ENCODE results near the gene PPT2. TPM values are rescaled to one million over a fixed set of nuclear protein-coding genes. Genes with fewer than 3 reads are reported as not detected.

The PPT2 gene
- total RNA-seq, 4 donors from 2014 or later = 42.8 to 183 (median 72.2) TPM

DNA sequence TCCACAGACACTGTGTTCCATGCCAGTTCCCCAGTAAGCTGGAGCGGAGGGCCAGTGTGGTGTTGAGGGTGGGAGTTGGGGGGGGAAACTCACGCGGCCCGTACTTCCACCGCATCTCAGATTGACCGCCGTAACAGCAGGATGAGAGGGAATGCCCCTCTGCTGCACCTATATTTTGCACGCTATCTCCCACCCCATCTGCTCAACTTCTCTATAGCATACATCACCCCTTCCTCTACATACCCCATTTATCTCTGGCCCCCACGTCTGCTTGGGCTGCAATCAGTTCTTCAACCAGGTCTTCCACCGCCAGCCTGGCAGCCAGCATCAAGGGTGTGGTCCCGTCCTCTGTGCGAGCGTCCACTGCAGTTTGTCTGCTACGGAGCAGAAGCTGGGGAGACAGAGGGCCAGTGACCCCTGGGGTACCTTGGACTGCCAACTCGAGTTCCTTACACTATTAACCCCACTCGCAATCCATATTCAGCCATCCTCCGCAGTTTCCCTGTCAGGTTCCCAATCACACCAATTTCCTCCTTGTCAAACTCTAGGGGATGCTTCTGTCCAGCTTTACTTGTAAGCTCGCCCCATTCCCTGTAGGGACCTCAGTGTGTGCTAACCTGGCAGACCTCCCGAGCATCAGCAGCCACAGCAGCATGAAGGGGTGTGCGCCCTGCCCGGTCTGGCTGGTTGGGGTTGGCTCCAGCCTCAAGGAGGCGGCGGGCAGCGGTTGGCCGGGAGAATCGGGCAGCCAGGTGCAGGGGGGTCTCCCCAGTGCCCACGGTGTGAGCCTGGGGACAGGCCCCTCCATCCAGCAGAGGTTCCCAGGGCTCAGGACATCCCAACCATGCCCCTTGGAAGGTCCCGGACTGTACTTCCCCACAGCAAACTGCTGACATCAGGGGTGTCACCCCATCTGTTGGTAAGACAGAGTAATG lies 43.0 kb downstream of the PPT2 start:
- Histone ChIP-seq H3K9me3 (no peaks in the 10 kb centered on the region), H3K4me1 (peaks cover 38% of the 10 kb centered on the region), H3K27ac (peak overlapping the region; percentile 99), H3K27me3 (no peaks in the 10 kb centered on the region), H3K36me3 (no peaks in the 10 kb centered on the region), H3K4me3 (peak overlapping the region; percentile 88)
- DNase-seq (ENCODE audit: low spot score in 2 of 2) = no peak
- 33% methylated on average over 22 of the region's 28 CpGs for WGBS
- TF ChIP-seq, protein P1, sequence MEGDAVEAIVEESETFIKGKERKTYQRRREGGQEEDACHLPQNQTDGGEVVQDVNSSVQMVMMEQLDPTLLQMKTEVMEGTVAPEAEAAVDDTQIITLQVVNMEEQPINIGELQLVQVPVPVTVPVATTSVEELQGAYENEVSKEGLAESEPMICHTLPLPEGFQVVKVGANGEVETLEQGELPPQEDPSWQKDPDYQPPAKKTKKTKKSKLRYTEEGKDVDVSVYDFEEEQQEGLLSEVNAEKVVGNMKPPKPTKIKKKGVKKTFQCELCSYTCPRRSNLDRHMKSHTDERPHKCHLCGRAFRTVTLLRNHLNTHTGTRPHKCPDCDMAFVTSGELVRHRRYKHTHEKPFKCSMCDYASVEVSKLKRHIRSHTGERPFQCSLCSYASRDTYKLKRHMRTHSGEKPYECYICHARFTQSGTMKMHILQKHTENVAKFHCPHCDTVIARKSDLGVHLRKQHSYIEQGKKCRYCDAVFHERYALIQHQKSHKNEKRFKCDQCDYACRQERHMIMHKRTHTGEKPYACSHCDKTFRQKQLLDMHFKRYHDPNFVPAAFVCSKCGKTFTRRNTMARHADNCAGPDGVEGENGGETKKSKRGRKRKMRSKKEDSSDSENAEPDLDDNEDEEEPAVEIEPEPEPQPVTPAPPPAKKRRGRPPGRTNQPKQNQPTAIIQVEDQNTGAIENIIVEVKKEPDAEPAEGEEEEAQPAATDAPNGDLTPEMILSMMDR (IDR thresholded peaks at IDR 0.05) = no peak
- TF ChIP-seq POLR2A (IDR thresholded peaks at IDR 0.05) (peak in 1 of 2 donors; percentile 7), POLR2AphosphoS5 (IDR thresholded peaks at IDR 0.05) (no peak), EP300 (IDR thresholded peaks at IDR 0.05) (no peak)

DNA sequence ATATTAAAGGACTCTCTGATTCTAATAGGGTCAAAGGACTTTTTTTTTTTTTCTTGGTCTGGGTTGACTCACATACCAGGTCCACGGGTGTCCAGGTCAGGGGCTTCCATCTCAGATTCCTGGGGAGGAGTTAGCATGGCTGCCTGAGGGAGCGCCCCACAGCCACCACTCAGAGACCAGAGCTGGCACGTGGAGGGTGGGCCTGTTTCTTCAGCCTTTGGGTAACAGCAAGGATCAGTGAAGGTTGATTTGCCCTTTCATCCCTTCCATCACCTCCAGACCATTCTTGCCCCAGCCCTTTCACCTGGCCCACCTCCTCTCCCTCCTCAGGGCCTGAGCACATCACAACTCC lies 44.4 kb downstream of the PPT2 start:
- 55% methylated on average over 3 of the region's 3 CpGs for WGBS
- Histone ChIP-seq H3K4me1 (peaks cover 26% of the 10 kb centered on the region), H3K36me3 (no peaks in the 10 kb centered on the region), H3K27me3 (no peaks in the 10 kb centered on the region), H3K4me3 (no peak overlapping the region), H3K9me3 (no peaks in the 10 kb centered on the region), H3K27ac (no peak overlapping the region)
- TF ChIP-seq POLR2AphosphoS5 (IDR thresholded peaks at IDR 0.05) (no peak), EP300 (IDR thresholded peaks at IDR 0.05) (no peak), POLR2A (IDR thresholded peaks at IDR 0.05) (no peak)
- TF ChIP-seq, protein P1 (IDR thresholded peaks at IDR 0.05) = no peak
- DNase-seq (ENCODE audit: low spot score in 2 of 2) = no peak

DNA sequence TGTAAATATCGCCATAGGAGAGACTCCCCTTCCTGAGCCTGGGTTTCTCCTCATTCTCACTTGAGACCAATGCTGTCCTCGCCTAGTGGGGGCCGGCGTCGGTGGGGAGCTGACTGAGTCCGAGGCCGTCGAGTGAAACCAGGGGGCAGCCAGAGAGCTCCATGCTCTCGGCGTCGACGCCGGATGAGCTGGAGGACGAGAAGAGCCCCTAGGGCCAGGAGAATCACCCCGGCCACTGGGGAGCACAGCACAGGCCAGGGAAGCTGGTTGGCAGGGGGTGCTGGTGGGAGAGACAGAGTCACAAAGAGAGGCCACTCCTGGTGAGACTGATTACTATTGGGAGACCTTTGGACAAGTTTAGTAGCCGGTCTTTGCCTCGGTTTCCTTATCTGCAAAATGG lies 44.9 kb downstream of the PPT2 start:
- H3K4me1 ChIP-seq = peaks cover 22% of the 10 kb centered on the region
- H3K4me3 ChIP-seq = no peak overlapping the region
- DNase-seq (ENCODE audit: low spot score in 2 of 2) = no peak
- TF ChIP-seq, protein P1 (IDR thresholded peaks at IDR 0.05) = no peak
- no peak for TF ChIP-seq POLR2AphosphoS5 (IDR thresholded peaks at IDR 0.05)
- TF ChIP-seq EP300 (IDR thresholded peaks at IDR 0.05) = no peak
- no peak for TF ChIP-seq POLR2A (IDR thresholded peaks at IDR 0.05)
- H3K36me3 ChIP-seq = no peaks in the 10 kb centered on the region
- no peaks in the 10 kb centered on the region for H3K9me3 ChIP-seq
- WGBS = 96% methylated on average over 15 of the region's 17 CpGs
- H3K27ac ChIP-seq = no peak overlapping the region
- H3K27me3 ChIP-seq = no peaks in the 10 kb centered on the region

DNA sequence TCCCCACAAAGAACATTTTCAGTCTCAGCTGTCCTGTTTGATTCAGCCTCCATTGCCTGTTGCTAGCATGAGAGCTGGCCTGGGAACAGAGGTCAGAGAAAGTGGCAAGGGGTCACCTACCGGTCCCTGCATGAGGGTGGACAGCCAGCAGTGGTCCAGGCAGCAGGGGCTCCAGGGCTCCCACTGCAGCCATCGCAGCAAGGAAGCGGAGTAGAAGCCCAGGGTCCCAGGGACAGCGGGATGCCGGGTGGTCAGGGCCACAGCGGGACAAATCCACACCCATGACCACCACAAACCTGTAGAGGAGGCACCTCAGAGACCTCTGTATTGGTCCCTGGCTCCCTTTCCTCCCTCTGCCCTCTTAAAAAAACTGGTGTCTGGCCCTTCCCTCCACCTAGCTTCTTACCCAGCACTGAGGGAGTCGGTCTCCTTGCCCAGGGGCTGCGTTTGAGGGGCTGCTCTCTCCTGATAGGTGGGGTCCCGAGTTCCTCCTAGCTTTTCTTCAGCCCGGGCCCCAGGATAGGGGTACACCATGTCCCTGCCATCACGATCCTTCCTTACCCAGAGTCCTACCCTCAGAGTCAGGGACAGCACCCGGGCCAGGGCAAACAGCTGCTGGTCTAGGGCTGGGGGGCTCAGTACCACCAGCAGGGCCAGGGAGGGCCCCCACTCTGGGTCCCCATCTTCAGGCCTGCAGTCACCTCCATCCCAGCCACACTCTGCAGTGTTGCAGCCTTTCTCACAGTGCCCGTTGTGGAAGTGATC lies 47.0 kb downstream of the PPT2 start:
- no peak overlapping the region for H3K4me3 ChIP-seq
- H3K27ac ChIP-seq = no peak overlapping the region
- 91% methylated on average over 13 of the region's 13 CpGs for WGBS
- no peaks in the 10 kb centered on the region for H3K9me3 ChIP-seq
- H3K4me1 ChIP-seq = peaks cover 12% of the 10 kb centered on the region
- H3K36me3 ChIP-seq = no peaks in the 10 kb centered on the region
- no peaks in the 10 kb centered on the region for H3K27me3 ChIP-seq
- TF ChIP-seq EP300 (IDR thresholded peaks at IDR 0.05) = no peak
- TF ChIP-seq POLR2A (IDR thresholded peaks at IDR 0.05) = no peak
- TF ChIP-seq, protein P1 (IDR thresholded peaks at IDR 0.05) = no peak
- no peak for TF ChIP-seq POLR2AphosphoS5 (IDR thresholded peaks at IDR 0.05)
- DNase-seq (ENCODE audit: low spot score in 2 of 2) = peak in 1 of 2 donors; percentile 52

DNA sequence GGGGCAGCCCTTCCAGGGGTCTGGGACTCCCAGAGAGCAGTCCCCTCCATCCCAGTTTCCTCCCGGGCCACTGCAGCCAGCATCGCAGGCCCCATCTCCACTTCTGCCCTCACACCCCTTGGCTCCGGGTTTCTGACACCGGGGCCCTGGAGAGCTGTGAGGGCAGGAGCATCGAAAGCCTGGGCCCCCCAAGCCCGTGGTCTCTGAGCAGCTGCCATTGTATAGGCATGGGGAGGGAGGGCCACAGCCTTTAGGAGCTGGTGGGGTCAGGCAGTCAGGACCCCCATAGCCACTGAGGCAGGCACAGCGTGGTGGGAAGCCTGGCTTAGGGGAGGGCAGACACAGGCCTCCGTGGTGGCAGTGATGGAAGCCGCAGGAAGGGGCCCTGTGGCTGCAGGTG lies 48.2 kb downstream of the PPT2 start:
- Histone ChIP-seq H3K9me3 (no peaks in the 10 kb centered on the region), H3K4me3 (no peak overlapping the region), H3K4me1 (peaks cover 3% of the 10 kb centered on the region), H3K36me3 (no peaks in the 10 kb centered on the region), H3K27ac (no peak overlapping the region), H3K27me3 (no peaks in the 10 kb centered on the region)
- DNase-seq (ENCODE audit: low spot score in 2 of 2) = peak in 1 of 2 donors; percentile 51
- TF ChIP-seq, protein P1 (IDR thresholded peaks at IDR 0.05) = no peak
- TF ChIP-seq POLR2A (IDR thresholded peaks at IDR 0.05) (no peak), POLR2AphosphoS5 (IDR thresholded peaks at IDR 0.05) (no peak), EP300 (IDR thresholded peaks at IDR 0.05) (no peak)
- 84% methylated on average over 4 of the region's 9 CpGs for WGBS

Measured in suprapubic skin (tissue), 4 donors.